GM18508 (cell line): Measurements from ENCODE around the gene SAMSN1.

Source experiments
- ATAC-seq: cut with Tn5 transposase; IDR thresholded peaks from one replicate; pipeline ENCODE4 v1.9.1; 2021; ENCODE audit warnings: moderate number of reproducible peaks; ENCODE audit not compliant: insufficient read depth, unreplicated experiment

SAMSN1 gene

DNA sequence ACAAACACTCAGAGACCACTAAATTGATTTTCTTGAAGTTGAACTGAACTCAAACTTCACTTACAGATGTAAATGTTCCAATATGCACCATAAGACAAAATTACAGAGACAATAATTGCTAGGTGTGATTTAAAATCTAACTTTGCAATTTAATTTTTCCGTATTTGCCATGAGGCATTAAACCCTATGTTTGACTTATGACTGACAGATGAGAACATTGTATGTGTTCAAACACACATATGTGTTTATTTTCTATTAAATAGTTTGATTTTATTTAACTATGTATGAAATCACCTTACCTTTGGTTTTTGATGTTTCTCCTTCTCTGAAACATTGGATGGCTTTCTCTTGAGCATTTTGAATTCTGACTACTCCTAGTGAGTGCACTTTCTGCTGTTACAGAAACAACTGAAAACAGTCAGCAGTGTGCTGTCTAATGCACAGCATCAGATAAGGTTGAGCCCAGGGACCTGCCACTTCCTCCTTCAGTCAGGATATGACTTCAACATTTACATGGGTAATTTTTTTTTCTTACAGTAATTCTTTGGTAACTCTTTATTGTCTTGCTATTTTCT, at the start of gene SAMSN1:
SAMSN1 (minus strand) TSS at position 410 of the 575 bp plus-strand sequence; CDS start at position 356, 54 bp downstream.
- peak; percentile 92 for ATAC-seq

DNA sequence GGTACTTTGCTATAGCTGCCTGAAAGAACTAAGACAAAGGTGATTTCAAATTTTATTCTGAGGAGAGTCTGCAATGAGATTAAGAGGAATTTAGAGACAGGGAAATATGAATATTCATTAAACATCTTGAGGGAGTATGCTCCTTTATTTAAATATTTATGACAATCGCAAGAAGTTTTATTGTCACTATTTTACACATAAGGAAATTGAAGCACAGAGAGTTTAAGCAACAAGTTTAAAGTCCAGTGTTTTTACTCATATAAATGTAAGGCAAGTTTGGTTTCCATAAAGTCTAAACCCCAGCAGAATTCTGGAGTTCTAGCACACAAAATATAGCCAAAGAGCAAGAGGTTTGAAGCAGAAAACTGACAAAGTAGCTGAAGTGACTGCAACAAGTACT, 49.3 kb upstream of the SAMSN1 start:
- no peak for ATAC-seq

DNA sequence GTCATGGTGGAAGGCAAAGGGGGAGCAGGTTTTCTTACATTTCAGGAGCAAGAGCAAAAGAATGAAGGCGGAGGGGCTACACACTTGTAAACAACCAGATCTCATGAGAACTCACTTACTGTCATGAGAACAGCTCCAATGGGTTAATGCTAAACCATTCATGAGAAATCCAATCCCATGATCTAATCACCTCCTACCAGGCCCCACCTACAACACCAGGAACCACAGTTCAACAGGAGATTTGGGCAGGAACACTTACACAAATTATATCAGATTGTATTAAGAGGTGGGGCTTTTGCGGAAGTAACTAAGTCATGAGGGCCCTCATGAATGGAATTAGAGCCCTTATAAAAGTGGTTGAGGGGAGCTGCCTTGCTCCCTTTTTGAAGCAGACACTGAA, 48.9 kb upstream of the SAMSN1 start:
- ATAC-seq: no peak

DNA sequence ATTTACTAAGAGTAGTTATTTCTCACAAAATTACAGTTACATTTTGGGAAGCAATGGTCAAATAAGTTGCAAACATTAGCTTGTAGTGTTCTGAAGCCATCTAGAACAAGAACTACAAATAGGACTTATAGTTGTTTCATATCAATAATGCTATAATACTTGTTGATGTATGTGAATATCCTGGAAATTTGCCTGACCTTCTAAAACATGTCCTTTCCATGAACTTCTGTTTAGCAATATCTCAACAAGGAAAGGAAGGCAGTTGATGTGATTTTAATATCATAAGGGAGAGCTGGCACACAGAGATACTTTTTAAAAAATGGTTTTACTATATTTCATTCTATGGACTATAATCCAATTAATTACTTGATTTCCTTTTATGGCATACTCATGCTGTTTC, 47.1 kb upstream of the SAMSN1 start:
- ATAC-seq: no peak

DNA sequence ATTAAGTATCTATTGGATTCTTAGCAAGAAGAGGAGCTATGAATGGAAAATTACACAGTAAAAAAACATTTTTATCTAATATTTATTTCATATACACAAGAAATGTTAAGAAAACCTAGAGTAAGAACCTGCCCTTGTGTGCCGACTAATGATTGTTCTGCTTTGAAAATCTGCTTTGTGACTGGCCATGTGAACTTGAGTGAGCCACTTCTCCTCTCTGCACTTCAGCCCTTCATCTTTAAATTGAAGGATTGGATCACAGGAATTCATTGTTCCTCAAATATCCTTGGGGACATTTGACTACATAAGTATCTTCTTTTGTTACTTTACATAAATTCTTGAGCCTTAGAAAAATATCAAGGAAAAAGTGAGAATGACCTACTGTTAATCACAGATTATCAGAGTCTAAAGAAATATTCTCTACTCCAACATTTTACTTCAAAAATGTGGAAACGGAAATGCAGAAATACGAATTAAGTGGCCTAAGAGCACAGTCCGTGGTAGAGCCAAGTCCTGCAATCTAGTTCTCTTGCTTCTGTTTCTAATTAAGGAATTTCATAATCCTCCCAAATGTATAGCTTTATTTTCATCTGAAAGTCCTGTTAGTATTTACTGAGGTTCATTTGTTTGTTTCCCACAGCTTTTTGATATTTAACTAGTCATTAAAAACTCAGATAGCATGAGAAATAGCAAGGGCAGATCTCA, 46.3 kb upstream of the SAMSN1 start:
- no peak for ATAC-seq

DNA sequence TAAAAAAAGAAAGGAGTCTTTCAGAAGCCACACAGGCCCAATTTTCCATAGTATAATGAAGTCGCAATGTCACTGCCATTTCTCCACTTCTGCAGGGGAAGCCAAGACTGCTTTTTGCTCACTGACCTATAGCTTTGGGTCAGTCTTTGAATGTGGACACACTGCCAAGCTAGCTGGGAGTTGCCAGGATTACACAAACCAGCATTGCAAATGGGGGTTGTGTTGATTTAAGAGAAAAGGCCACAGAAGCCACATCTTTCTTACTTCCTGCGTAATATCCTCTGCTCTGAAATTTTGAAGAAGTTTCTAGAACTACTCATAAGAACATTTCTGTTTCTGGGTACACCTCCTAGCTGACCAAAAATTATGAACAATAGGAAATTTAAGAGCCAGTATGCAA, 45.8 kb upstream of the SAMSN1 start:
- ATAC-seq: no peak

DNA sequence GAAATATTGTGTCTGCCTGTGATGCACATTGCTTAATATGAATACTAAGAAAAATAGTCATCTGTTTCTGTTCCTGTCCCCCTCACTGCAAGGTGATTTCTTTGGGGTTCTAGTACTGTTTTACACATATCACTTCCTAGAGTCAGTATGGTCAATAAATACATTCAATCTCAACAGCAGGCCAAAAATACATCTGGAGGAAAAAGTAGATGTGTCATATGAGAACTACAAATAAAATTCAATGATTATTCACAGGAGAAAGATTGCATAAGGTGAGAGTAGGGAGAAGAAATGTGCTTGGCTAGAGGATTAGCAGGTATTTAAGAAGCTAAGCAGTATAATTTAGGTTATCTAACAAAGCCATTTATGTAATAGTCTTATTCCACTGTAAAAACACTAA, 45.3 kb upstream of the SAMSN1 start:
- ATAC-seq: no peak

DNA sequence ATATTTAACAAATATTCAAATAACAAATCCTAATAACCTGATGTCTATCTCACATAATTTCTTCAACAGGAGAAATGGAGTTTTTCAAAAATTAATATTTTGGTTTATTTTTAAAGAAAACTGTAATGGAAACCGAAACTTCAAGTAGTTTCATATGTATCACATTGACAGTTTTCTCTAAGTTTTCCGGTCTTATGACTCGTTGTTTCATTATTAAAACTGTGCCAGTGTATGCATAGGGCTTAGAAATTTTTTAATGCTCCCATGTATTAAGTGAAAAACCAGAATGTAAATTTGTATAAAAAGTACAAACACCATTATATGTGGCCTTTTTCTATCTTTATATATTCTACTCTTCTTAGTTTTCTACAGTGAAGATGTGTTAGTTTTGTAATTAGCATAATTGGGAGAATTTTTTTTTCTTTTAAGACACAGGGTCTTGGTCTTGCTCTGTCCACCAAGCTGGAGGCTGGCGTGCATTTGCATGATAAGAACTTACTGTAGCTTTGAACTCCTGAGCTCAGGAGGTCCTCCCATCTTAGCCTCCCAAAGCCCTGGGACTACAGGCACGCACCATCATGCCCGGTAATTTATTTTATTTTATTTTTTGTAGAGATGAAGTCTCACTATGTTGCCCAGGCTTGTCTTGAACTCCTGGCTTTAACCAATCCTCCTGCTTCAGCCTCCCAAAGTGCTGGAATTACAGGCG, 43.9 kb upstream of the SAMSN1 start:
- ATAC-seq: peak; percentile 81

DNA sequence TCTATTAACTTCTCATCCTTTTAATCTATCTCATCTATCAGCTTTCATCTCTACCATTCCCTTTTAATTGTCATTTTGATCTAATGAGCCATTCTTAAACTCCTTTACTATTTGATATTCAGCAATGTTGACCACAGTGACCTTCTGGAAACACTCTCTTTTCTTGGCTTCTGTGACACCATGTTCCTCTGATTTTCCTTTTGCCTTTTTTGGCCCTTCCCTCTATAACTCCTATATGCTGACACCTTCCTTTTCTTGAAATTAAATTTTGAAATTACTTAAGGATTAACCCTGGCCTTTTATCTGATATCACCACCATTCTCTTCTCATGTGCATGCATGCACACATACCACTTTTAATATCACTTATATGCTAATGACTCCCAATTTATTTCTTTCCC, 41.2 kb upstream of the SAMSN1 start:
- no peak for ATAC-seq

DNA sequence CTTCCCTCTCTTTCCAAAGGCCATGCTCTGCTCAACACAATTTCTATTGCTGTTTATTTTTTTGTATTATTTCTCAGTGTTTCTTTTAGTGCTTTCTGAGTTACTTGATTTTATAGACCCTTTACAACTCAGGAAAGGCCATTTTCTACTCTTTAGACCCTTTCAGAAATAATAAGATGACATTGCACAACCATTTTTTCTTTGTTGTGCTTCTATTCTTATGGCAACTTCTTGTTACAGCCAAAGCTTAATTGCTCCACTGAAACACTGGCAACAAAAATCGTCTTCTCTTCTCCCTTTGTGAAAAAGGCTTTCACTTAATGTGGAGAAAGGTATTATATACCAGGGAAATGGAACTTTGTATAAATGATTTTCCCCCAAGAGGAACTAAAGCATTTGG, 39.0 kb upstream of the SAMSN1 start:
- no peak for ATAC-seq

DNA sequence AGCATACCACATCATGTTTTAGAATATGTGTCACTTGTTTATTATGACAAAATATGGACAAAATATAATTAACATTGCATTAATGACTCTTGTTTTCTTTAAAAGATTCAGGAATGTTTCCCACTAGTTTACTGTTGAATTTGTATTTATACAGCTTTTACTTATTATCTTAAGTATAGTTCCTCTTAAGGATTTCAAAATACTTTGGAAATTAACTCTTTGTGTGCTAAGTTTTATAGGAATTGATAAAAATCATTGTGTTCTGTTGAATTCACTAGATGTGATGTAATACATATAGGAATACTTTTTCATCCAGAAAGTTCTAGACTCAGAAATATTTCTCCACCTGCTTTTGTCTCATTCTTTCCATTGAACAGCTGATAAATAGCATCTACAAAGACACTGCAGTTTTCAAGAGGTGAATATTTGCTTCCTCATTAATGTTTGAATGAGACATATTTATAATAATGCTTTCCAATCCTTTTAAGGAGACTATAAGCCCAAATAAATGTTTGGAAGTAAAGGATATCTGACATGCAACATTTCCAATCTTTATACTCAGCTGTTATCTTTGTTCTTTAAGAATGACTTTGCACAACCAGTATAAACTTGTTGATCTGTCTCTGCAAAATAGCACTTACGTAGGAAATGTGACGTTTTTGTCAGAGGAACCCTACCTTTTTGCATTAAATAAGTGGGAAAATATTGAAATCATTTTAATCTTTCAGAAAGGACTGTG, 38.4 kb upstream of the SAMSN1 start:
- ATAC-seq: no peak

DNA sequence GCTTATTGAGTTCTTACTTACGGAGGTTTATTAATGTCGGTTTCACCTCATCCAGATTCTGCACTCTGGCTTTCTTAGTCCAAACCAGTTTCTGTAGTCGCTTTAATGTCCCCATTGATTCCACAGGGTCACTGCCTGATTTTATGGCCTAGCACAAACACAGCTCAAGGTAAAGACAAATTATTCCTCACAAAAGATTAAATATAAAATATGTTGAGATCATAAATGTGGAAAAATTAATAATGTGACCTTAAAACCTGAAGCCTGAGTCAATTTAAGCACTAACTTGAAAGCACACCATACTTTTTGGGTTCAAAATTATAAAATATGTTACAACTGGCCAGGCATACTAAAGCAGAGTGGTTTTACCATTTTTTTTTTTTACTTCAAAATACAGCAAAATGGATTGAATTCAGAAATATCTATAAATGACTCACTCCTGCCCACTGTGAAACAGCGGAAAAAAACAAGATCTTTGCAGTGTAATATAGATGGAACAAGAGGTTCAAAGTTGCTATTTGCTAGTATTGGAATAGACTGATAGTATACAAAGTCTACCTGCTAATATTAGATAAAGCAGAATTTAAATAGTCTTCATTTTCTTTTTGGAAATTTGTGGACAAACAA, 37.6 kb upstream of the SAMSN1 start:
- ATAC-seq: no peak

DNA sequence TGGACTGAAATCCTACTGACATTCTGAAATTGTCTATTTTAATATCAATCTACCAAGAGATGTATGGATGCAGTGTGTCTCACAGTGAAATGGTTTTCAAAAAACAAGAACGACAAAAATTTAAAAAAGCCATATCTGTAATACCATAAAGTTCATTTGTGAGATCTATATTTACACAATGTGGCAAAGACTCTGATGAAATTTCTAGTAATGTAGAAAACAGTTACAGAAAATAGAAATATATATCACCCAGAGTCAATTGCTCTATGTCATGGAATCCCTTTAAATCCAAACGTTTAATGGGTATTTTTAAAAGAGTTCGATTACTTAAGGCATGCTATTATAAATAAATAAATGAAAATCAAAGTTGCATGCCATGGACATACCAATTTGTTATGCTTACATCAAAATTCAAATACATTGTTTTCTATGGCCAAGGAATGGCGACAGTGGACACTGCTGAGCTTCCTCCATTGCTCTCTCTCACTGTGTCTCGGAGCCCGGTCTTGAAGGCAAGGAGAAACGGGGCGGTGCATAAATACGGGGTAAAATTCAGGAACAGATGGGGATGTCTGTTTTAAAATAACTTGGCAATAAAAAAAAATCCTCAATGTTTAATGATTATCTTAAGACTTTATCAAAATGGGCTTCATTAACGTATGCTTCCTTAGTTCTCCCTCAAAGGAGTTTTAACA, 37.0 kb upstream of the SAMSN1 start:
- no peak for ATAC-seq

DNA sequence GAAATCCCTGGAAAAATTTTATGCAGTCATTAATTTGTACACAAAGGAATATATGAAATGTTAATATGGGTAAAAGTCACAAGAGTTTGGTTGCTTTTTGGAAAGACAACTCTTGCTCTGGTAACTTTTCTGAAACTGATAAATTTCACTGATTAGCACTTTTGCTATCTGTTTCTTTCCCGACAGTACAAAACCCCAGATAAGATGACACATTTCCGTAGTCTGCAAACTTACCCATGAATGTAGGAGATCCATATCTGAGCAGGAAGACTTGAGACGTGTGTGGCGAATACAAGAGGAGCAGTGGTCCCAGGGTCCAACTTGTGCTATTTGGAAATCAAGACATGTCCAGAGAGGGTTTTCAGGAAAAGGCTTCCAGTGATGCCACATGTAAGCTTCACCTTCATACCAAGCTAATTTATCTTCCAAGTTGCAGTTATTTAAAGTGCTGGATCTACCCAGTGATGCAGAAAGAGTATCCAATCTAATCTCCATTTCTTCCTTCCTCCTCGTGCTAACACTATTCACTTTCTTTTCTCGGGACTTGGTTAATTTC, 35.9 kb upstream of the SAMSN1 start:
- no peak for ATAC-seq

DNA sequence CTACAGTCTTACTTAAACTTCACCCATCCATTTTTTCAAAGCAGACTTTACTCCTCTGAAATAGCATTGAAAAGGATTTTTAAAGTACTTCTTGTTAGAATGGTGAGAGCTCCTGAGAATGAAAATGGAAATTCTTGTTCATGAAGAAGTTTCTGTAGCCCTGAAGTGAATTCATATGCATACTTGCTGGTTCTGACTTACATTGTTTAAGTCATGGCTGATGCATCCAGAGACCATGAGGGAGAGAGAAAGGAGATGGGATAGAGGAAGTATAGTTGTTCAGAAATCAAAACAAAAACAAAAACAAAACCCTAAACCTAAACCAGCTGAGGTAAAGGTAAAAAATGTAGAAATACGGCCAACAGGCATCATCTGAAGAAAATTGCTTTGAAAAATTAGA, 27.1 kb upstream of the SAMSN1 start:
- ATAC-seq: no peak

DNA sequence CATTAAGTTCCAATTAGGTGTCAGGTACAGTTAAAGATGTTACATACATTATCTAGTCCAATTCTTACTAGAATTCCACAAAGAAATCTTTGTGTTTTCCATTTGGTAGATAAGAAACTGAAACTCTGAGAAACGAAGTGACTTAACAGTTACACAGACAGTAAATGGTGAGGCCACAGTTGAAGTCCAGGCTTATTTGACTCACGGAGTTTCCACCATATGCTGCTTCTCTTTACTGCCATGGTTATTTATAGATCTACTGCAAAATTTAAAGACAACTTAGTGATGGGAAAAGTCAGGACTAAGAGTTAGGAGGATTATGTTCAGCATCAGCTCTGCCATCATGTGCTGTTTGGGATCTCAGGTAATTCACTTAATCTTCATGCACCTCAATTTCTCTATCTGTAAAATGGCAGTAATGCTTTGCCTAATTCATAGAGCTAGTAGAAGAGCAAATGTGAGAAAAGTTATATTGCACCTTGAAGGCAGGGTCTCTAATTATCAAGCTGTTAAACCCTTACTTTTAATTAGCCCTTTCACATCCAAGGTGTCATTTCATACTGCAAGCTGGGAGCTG, 26.2 kb upstream of the SAMSN1 start:
- ATAC-seq: no peak

DNA sequence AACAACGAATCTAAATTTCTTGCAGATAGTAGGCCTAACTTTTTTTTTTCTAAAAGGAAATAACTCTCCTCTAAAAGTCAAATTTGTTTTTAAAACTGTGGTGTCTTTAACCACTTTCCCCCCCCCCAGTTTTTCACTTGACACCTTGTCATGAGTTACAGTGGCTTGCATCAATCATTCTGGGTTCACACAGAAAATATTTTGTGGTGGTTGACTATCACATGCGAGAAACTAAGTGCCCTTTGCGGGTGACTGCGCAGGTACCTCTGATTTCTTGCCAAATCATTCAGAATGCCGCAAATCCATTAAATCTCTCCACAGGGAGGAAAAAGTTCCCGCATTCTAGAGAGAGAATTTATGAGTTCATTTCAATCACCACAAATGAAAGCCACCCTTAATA, 23.8 kb upstream of the SAMSN1 start:
- no peak for ATAC-seq

DNA sequence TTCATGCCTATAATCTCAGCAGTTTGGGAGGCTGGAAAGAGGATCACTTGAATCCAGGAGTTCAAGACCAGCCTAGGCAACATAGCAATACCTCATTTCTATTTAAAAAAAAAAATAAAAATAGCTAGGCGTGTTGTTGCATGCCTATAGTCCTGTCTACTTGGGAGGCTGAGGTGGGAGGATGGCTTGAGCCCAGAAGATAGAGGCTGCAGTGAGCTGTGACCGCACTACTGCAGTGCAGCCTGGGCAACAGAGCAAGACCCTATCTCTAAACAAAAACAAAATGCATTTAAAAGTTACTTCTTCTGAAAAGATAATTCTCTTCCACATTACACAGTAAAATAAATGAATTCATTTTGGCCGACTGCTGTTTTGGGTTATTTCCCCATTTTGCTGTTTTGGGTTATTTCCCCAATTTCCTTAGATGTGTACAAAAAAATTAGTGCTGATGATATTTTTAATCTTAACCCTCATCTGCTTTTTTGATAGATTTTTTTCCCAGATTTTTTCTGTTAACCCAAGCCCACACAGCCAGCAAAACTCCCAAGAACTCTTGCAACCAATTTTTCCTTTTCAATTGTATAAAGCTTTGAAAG, 23.0 kb upstream of the SAMSN1 start:
- no peak for ATAC-seq
